ENCODE measurements around the gene PRAMEF18.
"Not testable (repeated sequence)": the region's sequence is repeated elsewhere in the genome, so short reads cannot be mapped to it uniquely, and the experiment has no call there.

Gene PRAMEF18

GRCh38 chr1:13225675-13226204 is at the start of gene PRAMEF18:
PRAMEF18 (minus strand) TSS chr1:13226154; CDS start chr1:13226106, 48 bp downstream.
- DNase-seq = not testable (repeated sequence)

GRCh38 chr1:13265124-13265523 is 39.2 kb upstream of the PRAMEF18 start:
- DNase-seq = not testable (repeated sequence)

GRCh38 chr1:13253898-13254297 is 27.9 kb upstream of the PRAMEF18 start, which contains the start of gene PRAMEF5:
PRAMEF5 (plus strand) TSS chr1:13254198; CDS start chr1:13259269, 5,071 bp downstream.
- not testable (repeated sequence) for DNase-seq

GRCh38 chr1:13247122-13247521 is 21.2 kb upstream of the PRAMEF18 start:
- not testable (repeated sequence) for DNase-seq

GRCh38 chr1:13246554-13246871 is 20.6 kb upstream of the PRAMEF18 start:
- not testable (repeated sequence) for DNase-seq

- not testable (repeated sequence) for DNase-seq
Observed at GRCh38 chr1:13245841-13246553, 20.0 kb upstream of the PRAMEF18 start.

GRCh38 chr1:13243536-13244263 is 17.7 kb upstream of the PRAMEF18 start:
- DNase-seq = not testable (repeated sequence)

- DNase-seq = not testable (repeated sequence)
Observed at GRCh38 chr1:13239633-13240032, 13.7 kb upstream of the PRAMEF18 start.

GRCh38 chr1:13237572-13237971 is 11.6 kb upstream of the PRAMEF18 start:
- not testable (repeated sequence) for DNase-seq

- not testable (repeated sequence) for DNase-seq
Observed at GRCh38 chr1:13234057-13234456, 8.1 kb upstream of the PRAMEF18 start.

- not testable (repeated sequence) for DNase-seq
Observed at GRCh38 chr1:13232056-13232455, 6.1 kb upstream of the PRAMEF18 start.

GRCh38 chr1:13231061-13231750 is 5.3 kb upstream of the PRAMEF18 start:
- DNase-seq = not testable (repeated sequence)

- DNase-seq = not testable (repeated sequence)
Observed at GRCh38 chr1:13230601-13231000, 4.6 kb upstream of the PRAMEF18 start.

GRCh38 chr1:13230096-13230495 is 4.1 kb upstream of the PRAMEF18 start:
- DNase-seq = not testable (repeated sequence)

- DNase-seq = peak; percentile 20
Observed at GRCh38 chr1:13228343-13228781, 2.4 kb upstream of the PRAMEF18 start.

- not testable (repeated sequence) for DNase-seq
Observed at GRCh38 chr1:13227271-13228055, 1.5 kb upstream of the PRAMEF18 start.

- no peak for DNase-seq
Observed at GRCh38 chr1:13224480-13225060, 1.4 kb downstream of the PRAMEF18 start.

- not testable (repeated sequence) for DNase-seq
Observed at GRCh38 chr1:13222788-13223187, 3.2 kb downstream of the PRAMEF18 start.

GRCh38 chr1:13219203-13219602 is 6.8 kb downstream of the PRAMEF18 start:
- not testable (repeated sequence) for DNase-seq

- not testable (repeated sequence) for DNase-seq
Observed at GRCh38 chr1:13216619-13217018, 9.3 kb downstream of the PRAMEF18 start.

- DNase-seq = not testable (repeated sequence)
Observed at GRCh38 chr1:13208712-13209111, 17.2 kb downstream of the PRAMEF18 start.

GRCh38 chr1:13201309-13201708 is 24.6 kb downstream of the PRAMEF18 start, which contains the start of gene PRAMEF13:
PRAMEF13 (minus strand) TSS chr1:13201409; CDS start chr1:13199589, 1,820 bp downstream.
- not testable (repeated sequence) for DNase-seq

All from CD4-positive, alpha-beta T cell treated with Interleukin-12 subunit alpha and Interleukin-12 subunit beta, for 1 hour (primary cell).